NCI-H345 (cell line): ENCODE measurements around the gene PLEKHA5.

ENCODE experiments used
- DNase-seq: peaks from one replicate; lab custom pipeline; 2025; lab: John Stamatoyannopoulos, UW

PLEKHA5 gene

DNA sequence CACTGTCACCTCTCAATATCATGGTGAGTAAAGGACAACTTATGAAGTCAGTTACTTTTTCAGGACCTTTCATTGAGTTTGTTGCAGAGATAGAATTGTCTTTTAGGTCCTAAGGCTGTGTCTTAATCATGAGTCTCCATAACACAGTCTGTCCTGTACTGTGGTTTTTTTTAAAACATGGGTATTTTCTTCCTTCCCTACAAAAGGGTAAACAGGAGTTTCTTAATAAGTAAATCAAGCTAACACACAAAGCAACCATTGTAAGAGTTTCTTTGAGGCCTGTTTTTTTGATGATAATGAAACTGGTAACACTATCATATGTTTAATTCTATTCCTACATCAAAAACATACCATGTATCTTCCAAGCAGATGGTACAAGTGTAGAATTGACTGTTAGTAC lies 101.4 kb downstream of the PLEKHA5 start:
- DNase-seq: no peak

- DNase-seq: no peak
Measured at GRCh38 chr12:19234171-19234704, 104.7 kb downstream of the PLEKHA5 start.

DNA sequence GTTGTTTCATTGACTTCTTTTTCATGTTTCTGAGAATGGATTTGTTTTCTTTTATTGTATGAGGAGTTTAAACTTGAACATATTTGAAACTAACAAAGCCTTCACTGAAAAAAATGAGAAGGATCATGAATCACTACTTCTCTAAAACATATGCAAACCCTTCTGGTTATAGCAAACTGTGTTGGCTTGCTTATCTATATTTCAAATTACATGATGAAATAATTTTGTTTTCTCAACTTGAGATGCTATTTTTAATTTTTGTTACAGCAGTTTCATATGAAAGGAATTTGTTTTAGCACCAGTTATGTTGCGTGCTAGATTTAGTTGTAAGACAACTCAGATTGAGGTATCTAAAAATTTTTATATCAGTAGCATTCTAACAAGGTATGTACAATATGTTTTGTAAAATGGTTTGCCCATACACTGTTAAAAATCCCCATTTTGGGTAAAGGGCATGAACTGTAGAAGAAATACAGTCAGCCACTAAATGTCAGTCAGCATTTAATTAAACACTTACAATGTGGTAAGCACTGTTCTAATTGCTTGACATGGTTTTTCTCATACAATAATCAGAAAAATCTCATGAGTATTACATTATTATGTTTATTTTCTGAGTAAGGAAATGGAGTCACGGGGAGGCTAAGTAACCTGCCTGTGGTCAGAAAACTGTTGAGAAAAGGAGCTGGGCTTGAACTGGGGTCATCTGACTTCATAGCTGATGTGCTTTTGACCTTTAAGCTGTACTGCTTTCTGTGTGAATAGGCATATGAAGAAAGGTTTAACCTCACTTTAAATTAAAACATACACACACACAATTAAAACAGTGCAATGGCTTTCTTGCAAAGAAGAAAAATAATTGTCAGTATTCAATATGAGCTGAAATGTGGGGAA lies 105.7 kb downstream of the PLEKHA5 start:
- DNase-seq: no peak

DNA sequence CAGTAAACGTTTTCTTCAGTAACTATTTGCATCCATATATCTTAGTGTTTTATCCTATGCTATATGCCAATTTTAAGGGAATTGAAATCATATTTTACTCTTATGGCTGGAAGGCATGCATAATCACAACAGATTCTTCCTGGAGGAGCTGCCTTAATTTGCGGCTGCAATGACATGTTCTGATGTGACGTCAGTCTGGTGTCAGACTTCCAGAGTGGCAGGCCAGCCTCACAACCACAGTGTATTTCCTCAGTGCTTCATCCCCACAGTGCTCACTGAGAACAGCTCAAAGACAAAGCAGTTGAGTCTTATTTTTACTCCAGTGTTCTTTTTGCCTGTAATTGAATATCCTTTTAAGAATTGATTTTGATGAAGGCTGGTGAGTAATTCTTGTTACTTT lies 107.1 kb downstream of the PLEKHA5 start:
- no peak for DNase-seq

DNA sequence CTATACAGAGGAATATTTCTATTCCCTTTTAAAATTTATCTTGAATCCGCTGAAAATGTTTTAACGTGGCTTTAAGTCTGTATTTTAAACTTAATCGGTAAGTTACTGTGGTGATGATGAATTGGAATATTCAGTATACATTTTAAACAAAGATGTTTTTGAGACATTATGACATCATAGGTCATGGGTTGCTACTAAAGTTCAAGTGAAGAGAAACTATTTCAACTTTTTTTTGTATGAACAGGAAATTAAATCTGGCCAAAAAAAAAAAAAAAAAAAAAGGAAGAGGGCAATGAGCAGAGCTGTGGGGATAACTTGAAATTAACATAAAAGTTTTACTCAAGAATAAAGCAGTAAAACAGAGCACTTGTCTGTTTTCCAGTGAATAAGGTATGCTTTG lies 109.0 kb downstream of the PLEKHA5 start:
- no peak for DNase-seq

- no peak for DNase-seq
Measured at GRCh38 chr12:19239102-19239501, 109.6 kb downstream of the PLEKHA5 start.

DNA sequence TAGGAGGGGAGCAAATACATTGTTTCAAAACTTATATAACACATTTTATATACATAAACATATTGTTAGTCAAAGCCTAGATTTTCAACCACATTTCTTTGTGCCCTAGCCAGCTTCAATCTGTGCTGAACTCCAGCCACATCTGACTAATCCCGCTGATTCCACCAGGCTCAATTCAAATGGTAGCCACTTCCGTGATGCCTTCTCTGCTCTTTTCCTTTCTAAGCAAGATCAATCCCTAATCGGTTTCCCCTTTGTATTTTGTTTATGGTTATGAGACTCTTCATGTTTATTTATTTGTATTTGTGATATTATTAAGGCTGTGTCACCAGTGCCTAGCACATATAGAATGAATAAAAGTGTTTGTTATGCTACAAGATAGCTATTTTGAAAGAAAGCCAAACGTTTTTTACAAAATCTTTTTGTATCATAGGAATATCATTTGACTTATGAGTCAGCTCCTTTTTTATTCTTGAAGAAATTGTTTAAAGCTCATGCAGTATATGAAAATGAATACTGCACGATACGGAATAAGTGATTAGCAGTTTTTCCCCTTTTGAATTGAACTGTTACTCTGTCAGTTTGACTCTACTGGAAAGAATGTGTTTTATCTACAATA lies 110.2 kb downstream of the PLEKHA5 start:
- DNase-seq: no peak

DNA sequence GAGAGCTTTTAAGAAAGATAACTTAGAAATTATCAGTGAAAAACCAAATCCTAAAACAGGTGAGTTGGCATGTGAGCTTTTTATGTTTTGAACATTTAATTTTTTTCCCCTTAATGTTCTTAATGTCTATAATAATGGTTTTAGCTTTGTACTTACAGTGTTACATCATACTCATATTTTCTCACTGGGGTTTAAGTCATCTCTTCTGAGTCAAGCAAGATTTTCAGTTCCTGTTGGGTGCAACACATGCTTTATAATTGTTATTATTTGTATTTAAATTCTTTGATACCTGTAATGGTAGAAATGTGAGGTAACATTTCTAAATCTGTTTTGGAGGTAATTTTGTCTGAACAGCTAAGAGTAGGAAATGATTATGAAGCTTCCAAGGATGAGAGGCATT lies 113.0 kb downstream of the PLEKHA5 start:
- DNase-seq: no peak

- DNase-seq: no peak
Measured at GRCh38 chr12:19243551-19243950, 114.0 kb downstream of the PLEKHA5 start.

DNA sequence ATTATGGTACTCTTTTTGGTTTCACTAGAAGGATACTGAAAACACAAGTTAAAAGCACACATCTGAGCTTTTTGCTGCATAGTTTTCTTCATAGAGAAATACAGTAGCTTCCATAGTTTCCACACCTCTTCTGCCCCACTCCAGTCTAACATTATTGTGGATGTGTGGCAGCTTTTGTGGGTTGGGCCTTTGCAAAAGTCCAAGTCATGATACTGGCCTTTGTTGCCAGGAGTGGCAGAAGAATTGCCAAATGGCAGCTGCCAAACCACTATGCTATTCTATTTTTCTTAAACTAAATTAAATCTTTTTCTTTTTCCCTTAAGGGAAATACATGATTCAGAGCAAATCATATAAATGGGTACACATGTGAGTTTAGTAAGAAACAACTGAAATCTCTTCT lies 114.8 kb downstream of the PLEKHA5 start:
- no peak for DNase-seq

GRCh38 chr12:19245106-19245505 lies 115.6 kb downstream of the PLEKHA5 start:
- DNase-seq: no peak

DNA sequence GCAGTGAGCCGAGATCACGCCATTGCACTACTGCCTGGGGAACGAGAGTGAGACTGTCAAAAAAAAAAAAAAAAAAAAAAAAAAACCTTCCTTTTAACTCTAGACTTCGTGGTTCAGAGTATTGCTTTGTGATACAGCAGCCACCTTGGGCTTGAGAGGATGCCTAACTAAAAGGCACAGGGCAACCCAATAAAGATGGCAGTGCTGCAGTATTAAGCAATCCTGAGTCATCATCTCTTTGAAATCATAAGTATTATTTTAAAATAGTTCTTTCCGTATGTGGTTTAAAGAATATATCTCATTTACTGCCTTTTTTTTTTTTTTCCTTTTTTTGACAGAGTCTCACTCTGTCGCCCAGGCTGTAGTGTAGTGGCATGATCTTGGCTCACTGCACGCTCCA lies 116.1 kb downstream of the PLEKHA5 start:
- no peak for DNase-seq

DNA sequence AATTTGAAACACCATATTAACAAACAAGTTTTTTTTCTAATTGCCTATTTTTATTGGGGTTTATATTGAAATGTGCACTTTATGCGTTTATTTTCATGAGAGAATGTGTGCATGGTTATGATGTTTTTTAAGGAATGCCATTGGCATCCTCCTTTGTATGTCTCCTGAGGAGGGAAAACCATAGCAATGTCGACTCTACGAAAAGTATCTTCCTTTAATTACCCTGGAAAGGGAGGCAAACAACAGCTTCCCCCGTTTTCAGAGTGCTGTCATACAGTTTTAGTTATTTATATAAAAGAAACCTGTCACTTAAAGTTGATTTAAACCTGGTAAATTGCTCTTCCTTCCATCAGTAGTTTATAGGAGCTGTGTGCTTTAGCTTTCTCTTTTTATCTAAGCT lies 117.4 kb downstream of the PLEKHA5 start:
- no peak for DNase-seq

- DNase-seq: no peak
Measured at GRCh38 chr12:19248929-19249602, 119.5 kb downstream of the PLEKHA5 start.

DNA sequence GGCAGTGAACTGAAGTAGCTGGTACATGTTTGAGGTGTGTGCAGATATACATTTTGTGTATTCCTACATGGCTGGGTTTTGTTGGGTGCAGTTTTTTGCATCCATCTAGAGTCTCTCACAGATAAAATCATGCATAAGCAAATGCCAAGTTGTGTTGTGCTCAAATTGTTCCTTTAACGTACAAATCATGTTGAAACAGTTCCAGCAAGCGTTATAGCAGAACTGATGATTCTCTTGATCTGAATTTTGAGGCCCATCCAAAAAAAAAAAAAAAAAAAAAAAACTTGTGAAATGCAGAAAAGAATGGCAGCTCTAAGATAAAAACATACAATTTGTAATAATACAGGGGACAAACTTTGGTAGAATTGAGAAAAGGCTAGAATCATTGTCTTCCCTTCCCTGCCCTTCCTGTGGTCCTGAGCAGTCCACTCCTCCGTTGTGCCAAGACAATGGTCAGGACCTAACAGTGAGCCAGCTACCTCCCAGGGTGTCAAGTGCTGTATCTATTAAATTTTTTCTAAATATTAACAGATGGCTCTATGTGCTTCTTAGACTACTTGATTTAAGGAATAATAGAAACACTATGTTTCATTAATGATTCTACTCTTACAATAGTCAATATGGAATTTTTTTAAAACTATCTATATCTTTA lies 122.1 kb downstream of the PLEKHA5 start:
- no peak for DNase-seq

DNA sequence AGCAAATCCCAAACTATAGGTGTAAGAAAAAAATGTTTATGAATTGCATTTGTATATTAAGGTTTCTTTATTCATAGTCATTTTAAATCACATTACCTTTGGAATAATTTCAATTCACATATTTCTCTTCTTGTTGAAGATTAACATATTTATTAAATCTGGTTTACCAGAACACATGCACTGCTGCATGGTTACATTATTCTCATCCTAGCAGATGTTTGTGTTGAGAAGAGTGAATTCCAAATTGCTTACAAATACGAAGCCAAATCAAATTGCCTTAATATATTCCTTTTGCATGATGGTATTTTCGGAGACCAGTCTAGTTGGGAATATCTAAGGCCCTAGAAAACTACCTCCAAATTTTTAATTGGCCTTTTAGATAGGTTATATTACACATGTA lies 130.6 kb downstream of the PLEKHA5 start:
- no peak for DNase-seq

GRCh38 chr12:19261773-19262172 lies 132.2 kb downstream of the PLEKHA5 start:
- DNase-seq: no peak

DNA sequence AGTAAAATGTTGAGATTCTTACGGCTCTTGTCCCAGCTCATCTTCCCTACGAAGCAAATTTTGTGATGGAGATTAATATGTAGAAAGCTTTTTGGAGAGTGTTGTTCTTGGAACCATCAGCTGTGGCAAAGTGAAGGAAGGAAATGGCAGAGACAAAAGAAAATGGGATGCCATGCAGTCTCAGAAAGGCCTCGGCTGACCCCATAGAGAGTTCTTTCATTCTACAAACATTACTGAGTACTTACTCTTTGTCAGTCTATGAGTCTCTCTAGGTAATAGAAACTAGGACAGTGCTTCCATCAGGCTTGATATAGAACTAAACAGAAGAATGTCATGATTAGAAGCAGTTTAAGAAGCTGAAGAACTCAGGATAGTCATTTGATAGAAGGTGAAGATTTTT lies 134.1 kb downstream of the PLEKHA5 start:
- no peak for DNase-seq

DNA sequence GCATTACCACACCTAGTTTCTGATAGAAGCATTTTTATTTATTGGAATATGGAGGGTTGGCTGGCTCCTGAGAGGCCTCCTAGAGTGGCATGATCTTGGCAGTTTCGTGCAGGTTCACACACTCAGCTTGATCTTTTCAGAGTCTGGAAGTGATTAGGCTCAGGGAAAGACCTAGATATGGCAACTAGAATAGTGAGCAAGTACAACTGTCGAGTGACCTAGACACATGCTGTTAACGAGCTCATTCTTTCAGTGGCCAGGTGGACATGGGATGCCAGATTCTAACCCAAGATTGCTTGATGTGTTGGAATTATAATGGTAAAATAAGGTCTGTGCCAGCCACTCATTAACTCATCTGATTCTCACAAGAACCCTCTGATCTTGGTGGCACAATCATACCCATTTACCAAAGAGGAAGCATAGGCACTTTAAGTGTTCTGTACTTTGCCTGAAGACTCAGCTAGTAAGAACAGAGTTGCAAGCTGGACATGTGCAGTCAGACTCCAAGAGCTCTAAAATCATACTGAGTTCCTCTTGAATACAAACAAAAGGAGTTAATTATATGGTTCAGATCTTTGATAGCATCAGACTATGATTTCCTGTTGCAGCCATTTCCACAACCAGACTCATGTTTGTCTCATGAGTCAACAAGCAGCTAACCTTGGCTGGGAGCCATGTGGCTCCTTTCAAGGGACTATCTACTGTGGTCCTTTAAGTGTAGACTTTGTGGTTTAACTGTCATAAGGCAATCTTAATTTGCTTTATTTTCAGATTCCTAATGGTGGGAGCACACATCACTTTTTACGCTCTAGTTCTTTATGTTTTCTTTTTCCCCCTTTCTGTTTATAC lies 144.2 kb downstream of the PLEKHA5 start:
- DNase-seq: peak; percentile 80

GRCh38 chr12:19276767-19277166 lies 147.2 kb downstream of the PLEKHA5 start:
- DNase-seq: no peak

- DNase-seq: no peak
Measured at GRCh38 chr12:19277711-19278110, 148.2 kb downstream of the PLEKHA5 start.
